ENCODE measurements around the gene NEB.
"Not testable (repeated sequence)": the region's sequence is repeated elsewhere in the genome, so short reads cannot be mapped to it uniquely, and the experiment has no call there.

The NEB gene

GRCh38 chr2:151688719-151689118, 45.6 kb downstream of the NEB start:
- DNase-seq: no peak

GRCh38 chr2:151682459-151683003, 51.7 kb downstream of the NEB start:
- no peak for DNase-seq

- DNase-seq: no peak
Measured at GRCh38 chr2:151681051-151681450, 53.2 kb downstream of the NEB start.

GRCh38 chr2:151679994-151680393, 54.3 kb downstream of the NEB start:
- no peak for DNase-seq

- no peak for DNase-seq
Measured at GRCh38 chr2:151678849-151679248, 55.4 kb downstream of the NEB start.

- DNase-seq: no peak
Measured at GRCh38 chr2:151673016-151673415, 61.3 kb downstream of the NEB start.

- no peak for DNase-seq
Measured at GRCh38 chr2:151672277-151672676, 62.0 kb downstream of the NEB start.

GRCh38 chr2:151670846-151671597, 63.3 kb downstream of the NEB start:
- no peak for DNase-seq

GRCh38 chr2:151670346-151670745, 63.9 kb downstream of the NEB start:
- no peak for DNase-seq

GRCh38 chr2:151669585-151670081, 64.6 kb downstream of the NEB start:
- DNase-seq: no peak

GRCh38 chr2:151668737-151669136, 65.5 kb downstream of the NEB start:
- DNase-seq: no peak

- no peak for DNase-seq
Measured at GRCh38 chr2:151665959-151666358, 68.3 kb downstream of the NEB start.

GRCh38 chr2:151664520-151664919, 69.8 kb downstream of the NEB start:
- DNase-seq: no peak

- no peak for DNase-seq
Measured at GRCh38 chr2:151661625-151662024, 72.7 kb downstream of the NEB start.

GRCh38 chr2:151658081-151658480, 76.2 kb downstream of the NEB start:
- no peak for DNase-seq

- DNase-seq: no peak
Measured at GRCh38 chr2:151657667-151658076, 76.6 kb downstream of the NEB start.

GRCh38 chr2:151655663-151656398, 78.4 kb downstream of the NEB start:
- no peak for DNase-seq

- DNase-seq: no peak
Measured at GRCh38 chr2:151654891-151655290, 79.4 kb downstream of the NEB start.

GRCh38 chr2:151654085-151654484, 80.2 kb downstream of the NEB start:
- DNase-seq: no peak

GRCh38 chr2:151651274-151651673, 83.0 kb downstream of the NEB start:
- DNase-seq: no peak

- DNase-seq: no peak
Measured at GRCh38 chr2:151650456-151650855, 83.8 kb downstream of the NEB start.

GRCh38 chr2:151649966-151650365, 84.3 kb downstream of the NEB start:
- DNase-seq: no peak

GRCh38 chr2:151649400-151649799, 84.9 kb downstream of the NEB start:
- no peak for DNase-seq

- DNase-seq: not testable (repeated sequence)
Measured at GRCh38 chr2:151646512-151646911, 87.8 kb downstream of the NEB start.
